Small intestine (tissue), 7 donors: ENCODE results near the gene CFAP99. TPM values are rescaled to one million over a fixed set of nuclear protein-coding genes. Genes with fewer than 3 reads are reported as not detected.

ENCODE experiments used
- DNase-seq, 2 donors: peaks; one replicate each; pipeline versions ENCODE4 v3.0.0 to v3.0.0-alpha.2; 2013
- FAIRE-seq: peaks from 2 replicates; lab custom pipeline; 2012; peaks lifted over from hg19 to GRCh38; lab: Jason Lieb, UNC
- H3K27ac ChIP-seq, 3 donors: one replicate each; pipeline ENCODE4 v1.5.1; 2013; ENCODE audit warnings: low read length in 2 of 3, mild to moderate bottlenecking in 2 of 3, control low read depth in 1 of 3, inconsistent platforms in 1 of 3, low read depth in 1 of 3, moderate library complexity in 1 of 3
- H3K27me3 ChIP-seq, 3 donors: one replicate each; pipeline ENCODE4 v1.6.1; 2013; ENCODE audit warnings: low read length in 3 of 3, inconsistent platforms in 1 of 3; ENCODE audit not compliant: control insufficient read depth in 3 of 3, insufficient read depth in 3 of 3
- H3K36me3 ChIP-seq, 3 donors: one replicate each; pipeline ENCODE4 v1.6.1; 2013; ENCODE audit warnings: low read length in 3 of 3, inconsistent platforms in 1 of 3, low read depth in 1 of 3, mild to moderate bottlenecking in 1 of 3, moderate library complexity in 1 of 3; ENCODE audit not compliant: control insufficient read depth in 3 of 3, insufficient read depth in 2 of 3
- H3K4me1 ChIP-seq, 3 donors: one replicate each; pipeline ENCODE4 v1.6.1; 2013; ENCODE audit warnings: low read length in 2 of 3, inconsistent platforms in 1 of 3, low read depth in 1 of 3, mild to moderate bottlenecking in 1 of 3, moderate library complexity in 1 of 3; ENCODE audit not compliant: control insufficient read depth in 3 of 3, insufficient read depth in 2 of 3
- H3K4me3 ChIP-seq, 3 donors: one replicate each; pipeline ENCODE4 v1.5.1; 2013; ENCODE audit warnings: low read length in 3 of 3, control low read depth in 1 of 3, inconsistent platforms in 1 of 3, low read depth in 1 of 3, mild to moderate bottlenecking in 1 of 3, moderate library complexity in 1 of 3
- H3K9me3 ChIP-seq, 2 donors: one replicate each; pipeline ENCODE4 v1.6.1; 2013; ENCODE audit warnings: low read depth in 1 of 2, low read length in 1 of 2; ENCODE audit not compliant: control insufficient read depth in 2 of 2, insufficient read depth in 1 of 2
- WGBS, 3 donors: extraction: QIAGEN DNeasy Blood & Tissue Kit; methylation state at CpG; one replicate each; pipeline ENCODE4 v1.1.7; 2013; 5-methylcytosine and 5-hydroxymethylcytosine counted together
- polyA plus RNA-seq, 4 donors: library from polyadenylated mRNA; stranded (reverse) in 3 of 4; unstranded in 1 of 4; fragments of 200-250 nt in 3 of 4; fragments of 120-200 nt in 1 of 4; gene quantifications; one replicate each; pipeline versions ENCODE4 v1.2.1 to v1.2.3, GENCODE V29; 2013
- donor health status: healthy with polysubstance abuse.
- donor health status: control.
- donor health status: control.
- donor health status: Bipolar disorder and iron deficiency.
- donor health status: healthy.

The CFAP99 gene
- polyA plus RNA-seq, 4 donors = 0.15 to 0.67 (median 0.16) TPM; not detected in 1

- FAIRE-seq = no peak
- WGBS, 3 donors = 87 to 92% (median 91%) methylated on average over 13 of the region's 13 CpGs
- no peak overlapping the region for H3K4me3 ChIP-seq
- no peak for DNase-seq
- no peaks in the 10 kb centered on the region for H3K27me3 ChIP-seq
- H3K27ac ChIP-seq = peak overlapping the region in 1 of 3 donors; percentile 32
- no peaks in the 10 kb centered on the region for H3K9me3 ChIP-seq
- no peaks in the 10 kb centered on the region for H3K4me1 ChIP-seq
- H3K36me3 ChIP-seq = peaks cover 6 to 80% (median 23%) of the 10 kb centered on the region in 3 donors
These were observed 91.8 kb downstream of the CFAP99 start for GRCh38 chr4:2510351-2511259.

GRCh38 chr4:2511645-2512131 lies 92.9 kb downstream of the CFAP99 start:
- WGBS, 3 donors = 64 to 74% (median 70%) methylated on average over 9 of the region's 9 CpGs
- FAIRE-seq = no peak
- Histone ChIP-seq H3K4me3 (no peak overlapping the region), H3K27ac (peak overlapping the region in 1 of 3 donors; percentile 40), H3K36me3 (peaks cover 5 to 75% (median 23%) of the 10 kb centered on the region in 3 donors), H3K4me1 (no peaks in the 10 kb centered on the region), H3K9me3 (no peaks in the 10 kb centered on the region), H3K27me3 (no peaks in the 10 kb centered on the region)
- DNase-seq = no peak

Other genes starting within 250 kb of the CFAP99 start
- gene HAUS3, start 176.8 kb upstream of the CFAP99 start, polyA plus RNA-seq = 10 to 100 TPM in 1 of 4 donors, 1 to 10 TPM in 3; 4.0 to 16.4 (median 5.1) TPM
- 1 to 10 TPM in 2 of 4 donors, under 1 TPM in 2; 0.89 to 2.2 (median 1.2) TPM for gene POLN, start 176.8 kb upstream of the CFAP99 start, polyA plus RNA-seq
- gene MXD4, start 156.8 kb upstream of the CFAP99 start, polyA plus RNA-seq = 10 to 100 TPM; 24.0 to 46.7 (median 32.7) TPM
- gene ZFYVE28, start 310 bp upstream of the CFAP99 start, polyA plus RNA-seq = 10 to 100 TPM in 2 of 4 donors, 1 to 10 TPM in 2; 8.6 to 29.5 (median 12.8) TPM
- 10 to 100 TPM; 18.6 to 39.7 (median 26.8) TPM for gene RNF4, start 50.2 kb downstream of the CFAP99 start, polyA plus RNA-seq
- 10 to 100 TPM in 3 of 4 donors, 1 to 10 TPM in 1; 10.0 to 19.2 (median 12.8) TPM for gene FAM193A, start 117.7 kb downstream of the CFAP99 start, polyA plus RNA-seq